ENCODE measurements around the gene CWC25. TPM values are rescaled to one million over a fixed set of nuclear protein-coding genes. Genes with fewer than 3 reads are reported as not detected.

CWC25 gene
- total RNA-seq, result 10 to 100 TPM; 33.0 to 69.5 (median 53.4) TPM
- polyA plus RNA-seq, result 1 to 10 TPM; 5.0 to 8.5 TPM
- total RNA-seq, result 121 reads per million, percentile 87 among the genes with 10 or more reads in this experiment

- Mint-ChIP-seq H3K4me1 (peaks cover 13 to 42% (median 34%) of the 10 kb centered on the region in 7 donors), H3K36me3 (peaks cover 0 to 16% (median 7%) of the 10 kb centered on the region in 5 donors), H3K27me3 (peaks cover 0 to 5% (median 0%) of the 10 kb centered on the region in 5 donors), H3K27ac (peak within 1 kb of the TSS; percentile 97 to 100 (median 100)), H3K9me3 (peaks cover 0 to 11% (median 0%) of the 10 kb centered on the region in 11 donors), H3K4me3 (peak within 1 kb of the TSS; percentile 92 to 100 (median 99))
- peak within 1 kb of the TSS; percentile 92 for H3K27ac ChIP-seq (ENCODE audit: low read depth, low read length)
- ChIA-PET POLR2A (interaction anchor here (0.6 to 4.1 kb wide), 17 partner anchors 11 to 1394 kb away, joined by 3 to 74 read pairs (median 3); partner anchors contain the start of genes LASP1, PSMB3, RPL23 and WIPF2), CTCF (interaction anchor here (0.7 to 1.2 kb wide), 3 partner anchors 15 to 167 kb away, joined by 3 to 4 read pairs (median 3); no protein-coding TSS in a partner anchor)
- peaks cover 4 to 15% (median 9%) of the 10 kb centered on the region in 3 experiments for H3K36me3 ChIP-seq (ENCODE audit: control insufficient read depth in 2 of 3, insufficient read depth in 3 of 3, low read length in 3 of 3)
- intact Hi-C loops (cut with micrococcal nuclease), result loop anchor here (1.0 to 5.0 kb wide), 10 partner anchors 25 to 327 kb away; partner anchors contain the start of genes PSMB3 (in 2 of the 2), RPL23 (in 2 of the 2), FBXO47 (in 1 of the 2) and LASP1 (in 1 of the 2)
- H3K4me3 ChIP-seq (ENCODE audit: low read length), result peak within 1 kb of the TSS; percentile 77
- peaks cover 18 to 21% of the 10 kb centered on the region in 2 donors for H3K4me1 ChIP-seq (ENCODE audit: control insufficient read depth in 2 of 2, insufficient read depth in 2 of 2, low read length in 2 of 2)
- peak; percentile 92 for ATAC-seq
- peak; percentile 91 to 100 (median 97) for DNase-seq
- H3K9me3 ChIP-seq (ENCODE audit: control insufficient read depth in 2 of 3, low read length in 3 of 3), result no peaks in the 10 kb centered on the region
- H3K27me3 ChIP-seq (ENCODE audit: control insufficient read depth in 2 of 2, insufficient read depth in 2 of 2, low read length in 2 of 2), result no peaks in the 10 kb centered on the region
Measured at GRCh38 chr17:38824899-38825761, at the start of gene CWC25. CWC25 (minus strand) TSS chr17:38825321; CDS start chr17:38825183, 138 bp downstream.

GRCh38 chr17:38873640-38874380 lies 48.7 kb upstream of the CWC25 start:
- no peak for ATAC-seq
- Histone ChIP-seq H3K27ac (ENCODE audit: low read depth, low read length) (peak overlapping the region; percentile 88), H3K4me3 (ENCODE audit: low read length) (no peak overlapping the region), H3K4me1 (ENCODE audit: control insufficient read depth in 2 of 2, insufficient read depth in 2 of 2, low read length in 2 of 2) (peaks cover 57 to 64% of the 10 kb centered on the region in 2 donors), H3K36me3 (ENCODE audit: control insufficient read depth in 2 of 3, insufficient read depth in 3 of 3, low read length in 3 of 3) (peaks cover 0 to 19% (median 0%) of the 10 kb centered on the region in 3 experiments), H3K9me3 (ENCODE audit: control insufficient read depth in 2 of 3, low read length in 3 of 3) (no peaks in the 10 kb centered on the region), H3K27me3 (ENCODE audit: control insufficient read depth in 2 of 2, insufficient read depth in 2 of 2, low read length in 2 of 2) (no peaks in the 10 kb centered on the region)
- Mint-ChIP-seq H3K27ac (peak overlapping the region; percentile 38 to 94 (median 86)), H3K4me3 (peak overlapping the region; percentile 23 to 100 (median 62)), H3K9me3 (peaks cover 0 to 6% (median 0%) of the 10 kb centered on the region in 11 donors), H3K27me3 (peaks cover 0 to 3% (median 0%) of the 10 kb centered on the region in 5 donors), H3K36me3 (peaks cover 0 to 15% (median 4%) of the 10 kb centered on the region in 5 donors), H3K4me1 (peaks cover 47 to 80% (median 75%) of the 10 kb centered on the region in 7 donors)
- DNase-seq, result no peak
- ChIA-PET POLR2A (interaction anchor here (1.0 to 8.4 kb wide), 3 partner anchors 12 to 24 kb away, joined by 5 to 171 read pairs (median 58); partner anchors contain the start of gene RPL23), CTCF (interaction anchor here (0.6 to 1.0 kb wide), 3 partner anchors 20 to 142 kb away, joined by 3 to 6 read pairs (median 3); partner anchors contain the start of gene LASP1NB)
- intact Hi-C loops (cut with micrococcal nuclease), result loop anchor here (5.0 to 10.0 kb wide), 3 partner anchors 53 to 221 kb away; partner anchors contain the start of gene LASP1NB (in 1 of the 2)

- DNase-seq, result no peak
- POLR2A ChIA-PET, result interaction anchor here (0.7 to 8.4 kb wide), 10 partner anchors 8 to 53 kb away, joined by 3 to 171 read pairs (median 12); partner anchors contain the start of genes LASP1NB and RPL23
- Mint-ChIP-seq H3K4me1 (peaks cover 46 to 79% (median 75%) of the 10 kb centered on the region in 7 donors), H3K27ac (peak overlapping the region; percentile 75 to 95 (median 93)), H3K4me3 (peak overlapping the region; percentile 44 to 100 (median 96)), H3K36me3 (peaks cover 0 to 5% (median 4%) of the 10 kb centered on the region in 5 donors), H3K9me3 (peaks cover 0 to 7% (median 0%) of the 10 kb centered on the region in 11 donors), H3K27me3 (peaks cover 0 to 3% (median 0%) of the 10 kb centered on the region in 5 donors)
- peak overlapping the region; percentile 88 for H3K27ac ChIP-seq (ENCODE audit: low read depth, low read length)
- H3K9me3 ChIP-seq (ENCODE audit: control insufficient read depth in 2 of 3, low read length in 3 of 3), result no peaks in the 10 kb centered on the region
- peak overlapping the region; percentile 98 for H3K4me3 ChIP-seq (ENCODE audit: low read length)
- H3K36me3 ChIP-seq (ENCODE audit: control insufficient read depth in 2 of 3, insufficient read depth in 3 of 3, low read length in 3 of 3), result peaks cover 0 to 10% (median 0%) of the 10 kb centered on the region in 3 experiments
- H3K4me1 ChIP-seq (ENCODE audit: control insufficient read depth in 2 of 2, insufficient read depth in 2 of 2, low read length in 2 of 2), result peaks cover 55 to 64% of the 10 kb centered on the region in 2 donors
- intact Hi-C loops (cut with micrococcal nuclease), result loop anchor here (5.0 to 10.0 kb wide), 3 partner anchors 54 to 222 kb away; partner anchors contain the start of gene LASP1NB (in 1 of the 2)
- no peaks in the 10 kb centered on the region for H3K27me3 ChIP-seq (ENCODE audit: control insufficient read depth in 2 of 2, insufficient read depth in 2 of 2, low read length in 2 of 2)
- ATAC-seq, result no peak
- CTCF ChIA-PET, result interaction anchor here (0.6 to 1.7 kb wide), 5 partner anchors 9 to 143 kb away, joined by 3 to 9 read pairs (median 5); partner anchors contain the start of gene LASP1NB
Measured at GRCh38 chr17:38872671-38873385, 47.7 kb upstream of the CWC25 start.

- H3K27ac ChIP-seq (ENCODE audit: low read depth, low read length), result peak overlapping the region; percentile 88
- no peaks in the 10 kb centered on the region for H3K27me3 ChIP-seq (ENCODE audit: control insufficient read depth in 2 of 2, insufficient read depth in 2 of 2, low read length in 2 of 2)
- DNase-seq (no peak), ATAC-seq (no peak)
- peaks cover 50 to 60% of the 10 kb centered on the region in 2 donors for H3K4me1 ChIP-seq (ENCODE audit: control insufficient read depth in 2 of 2, insufficient read depth in 2 of 2, low read length in 2 of 2)
- no peaks in the 10 kb centered on the region for H3K9me3 ChIP-seq (ENCODE audit: control insufficient read depth in 2 of 3, low read length in 3 of 3)
- peaks cover 0 to 12% (median 0%) of the 10 kb centered on the region in 11 donors for H3K9me3 Mint-ChIP-seq
- peaks cover 0 to 5% (median 4%) of the 10 kb centered on the region in 5 donors for H3K36me3 Mint-ChIP-seq
- intact Hi-C loops (cut with micrococcal nuclease), result loop anchor here (5.0 to 10.0 kb wide), 3 partner anchors 55 to 223 kb away; partner anchors contain the start of gene LASP1NB (in 1 of the 2)
- peak overlapping the region; percentile 90 to 100 (median 98) for H3K4me3 Mint-ChIP-seq
- peaks cover 0 to 10% (median 0%) of the 10 kb centered on the region in 3 experiments for H3K36me3 ChIP-seq (ENCODE audit: control insufficient read depth in 2 of 3, insufficient read depth in 3 of 3, low read length in 3 of 3)
- peaks cover 0 to 3% (median 0%) of the 10 kb centered on the region in 5 donors for H3K27me3 Mint-ChIP-seq
- H3K4me3 ChIP-seq (ENCODE audit: low read length), result peak overlapping the region; percentile 98
- ChIA-PET POLR2A (interaction anchor here (0.6 to 8.4 kb wide), 13 partner anchors 9 to 73 kb away, joined by 3 to 171 read pairs (median 6); partner anchors contain the start of genes CWC25, LASP1NB, PIP4K2B and RPL23), CTCF (interaction anchor here (0.9 to 3.6 kb wide), 6 partner anchors 10 to 281 kb away, joined by 3 to 18 read pairs (median 5); partner anchors contain the start of genes CWC25 and RPL23)
- H3K27ac Mint-ChIP-seq, result peak overlapping the region; percentile 75 to 95 (median 93)
- H3K4me1 Mint-ChIP-seq, result peaks cover 44 to 80% (median 74%) of the 10 kb centered on the region in 7 donors
Measured at GRCh38 chr17:38872027-38872511, 46.9 kb upstream of the CWC25 start.

All from naive thymus-derived CD4-positive, alpha-beta T cell (primary cell).